GM12875 (cell line): ENCODE results near the gene DUOXA1.

Source experiments
- H3K4me3 ChIP-seq: one replicate; pipeline ENCODE4 v1.5.1; 2011; ENCODE audit warnings: low read depth, low read length, control low read depth
- CTCF ChIP-seq: IDR thresholded peaks from 2 replicates; pipeline ENCODE4 v1.5.1; 2011; ENCODE audit warnings: low read depth, mild to moderate bottlenecking, control low read depth, inconsistent platforms, low read length, moderate library complexity, borderline replicate concordance; ENCODE audit not compliant: insufficient read depth

DUOXA1 gene

GRCh38 chr15:45116482-45117307, 13.0 kb downstream of the DUOXA1 start:
- H3K4me3 ChIP-seq: no peak overlapping the region
- no peak for TF ChIP-seq CTCF

GRCh38 chr15:45116006-45116481, 13.6 kb downstream of the DUOXA1 start:
- no peak for TF ChIP-seq CTCF
- H3K4me3 ChIP-seq: no peak overlapping the region

- no peak for TF ChIP-seq CTCF
- H3K4me3 ChIP-seq: no peak overlapping the region
These were observed 14.3 kb downstream of the DUOXA1 start for GRCh38 chr15:45115312-45115820.

- no peak for TF ChIP-seq CTCF
- H3K4me3 ChIP-seq: no peak overlapping the region
These were observed 15.0 kb downstream of the DUOXA1 start for GRCh38 chr15:45114751-45115085.

GRCh38 chr15:45114076-45114750, 15.5 kb downstream of the DUOXA1 start, which contains the start of the genes DUOX2 and DUOXA2:
Gene DUOX2, minus strand, starts transcription at chr15:45114172. Its CDS starts 761 bp downstream, at chr15:45113411.
Gene DUOXA2, plus strand, starts transcription at chr15:45114326. Its CDS starts 280 bp downstream, at chr15:45114606.
- no peak for TF ChIP-seq CTCF
- H3K4me3 ChIP-seq: no peak within 1 kb of the TSS

- TF ChIP-seq CTCF: no peak
- H3K4me3 ChIP-seq: no peak overlapping the region
These were observed 16.2 kb downstream of the DUOXA1 start for GRCh38 chr15:45113380-45113990.
